SK-N-MC (cell line): ENCODE measurements around the gene FGF1.

Source experiments
- EZH2 ChIP-seq: fragments of 200-600 bp; sonication (generic); IDR thresholded peaks from one replicate; pipeline ENCODE4 v1.6.1; 2017; ENCODE audit warnings: antibody characterized with exemption
- FOXP2 ChIP-seq: optimal IDR thresholded peaks from 2 replicates; pipeline ENCODE3; 2011; ENCODE audit warnings: mild to moderate bottlenecking, moderate library complexity; ENCODE audit not compliant: insufficient read depth; ENCODE audit errors: extremely low read length, control extremely low read depth
- POLR2AphosphoS5 ChIP-seq: IDR thresholded peaks from 2 replicates; pipeline ENCODE4 v1.6.1; 2012; ENCODE audit warnings: mild to moderate bottlenecking, low read depth, low read length, borderline replicate concordance

DNA sequence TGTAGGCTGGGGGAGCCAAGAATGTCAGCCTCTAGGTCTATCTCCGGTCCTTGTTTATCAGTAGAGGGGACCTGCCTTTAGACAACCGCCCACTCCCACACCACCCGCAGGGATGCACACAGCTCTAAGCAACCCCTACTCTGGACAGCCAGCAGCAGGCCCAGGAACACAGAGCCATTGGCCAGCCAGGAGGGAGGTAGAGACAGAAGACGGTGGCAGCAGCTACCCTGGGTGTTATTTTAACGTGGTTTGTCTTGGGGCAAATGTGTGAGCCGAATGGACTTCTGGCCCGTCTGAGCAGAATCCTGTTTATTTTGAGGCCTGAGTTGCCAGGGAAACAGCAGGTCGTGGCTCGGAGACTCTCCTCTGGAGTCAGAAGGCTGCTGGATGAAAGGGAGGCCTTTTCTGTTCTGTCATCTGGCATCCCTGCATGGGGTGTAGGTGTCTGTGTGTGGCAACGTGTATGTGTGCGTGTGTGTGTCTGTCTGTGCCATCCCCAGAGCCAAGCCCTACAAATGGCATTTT is 382 bp upstream of the FGF1 start:
- TF ChIP-seq POLR2AphosphoS5 (no peak), EZH2 (no peak), FOXP2 (no peak)
